ENCODE data around the gene ECHDC3. TPM values are rescaled to one million over a fixed set of nuclear protein-coding genes. Genes with fewer than 3 reads are reported as not detected.
A peak's percentile ranks its signal among the peaks of the same experiment; 100 is the strongest.

Gene ECHDC3
- total RNA-seq = 10 to 100 TPM; 77.6 to 98.3 TPM

DNA sequence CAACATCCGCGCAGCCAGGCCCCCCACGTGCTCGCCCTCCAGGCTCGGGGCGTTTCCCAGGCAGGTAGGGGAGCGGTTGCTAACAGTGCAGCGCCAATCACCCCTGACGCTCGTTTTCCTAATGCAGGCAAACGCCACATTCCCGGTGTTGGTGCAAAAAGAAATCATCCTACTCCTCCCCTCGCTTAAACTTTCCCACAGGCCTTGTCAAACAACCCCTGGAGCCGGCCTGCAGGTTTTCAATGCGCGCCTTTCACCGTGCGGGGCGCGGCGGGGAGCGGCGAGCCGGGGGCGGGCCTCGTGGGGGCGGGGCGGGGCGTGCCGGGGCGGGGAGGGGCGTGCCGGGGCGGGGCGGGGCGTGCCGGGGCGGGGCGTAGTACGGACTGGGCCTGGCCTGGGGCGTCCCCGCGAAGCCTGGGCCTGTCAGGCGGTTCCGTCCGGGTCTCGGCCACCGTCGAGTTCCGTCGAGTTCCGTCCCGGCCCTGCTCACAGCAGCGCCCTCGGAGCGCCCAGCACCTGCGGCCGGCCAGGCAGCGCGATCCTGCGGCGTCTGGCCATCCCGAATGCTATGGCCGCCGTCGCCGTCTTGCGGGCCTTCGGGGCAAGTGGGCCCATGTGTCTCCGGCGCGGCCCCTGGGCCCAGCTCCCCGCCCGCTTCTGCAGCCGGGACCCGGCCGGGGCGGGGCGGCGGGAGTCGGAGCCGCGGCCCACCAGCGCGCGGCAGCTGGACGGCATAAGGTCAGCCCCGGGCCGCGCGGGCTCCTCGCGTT, at the start of gene ECHDC3:
ECHDC3 (plus strand) TSS at position 374 of the 770 bp plus-strand sequence; CDS start at position 569, 195 bp downstream.
- Histone ChIP-seq H3K9me3 (no peaks in the 10 kb centered on the region), H3K36me3 (no peaks in the 10 kb centered on the region), H3K27ac (peak within 1 kb of the TSS; percentile 66 to 70), H3K4me1 (replicated peaks) (peaks cover 2% of the 10 kb centered on the region), H3K4me3 (peak within 1 kb of the TSS; percentile 51 to 61), H3K27me3 (replicated peaks; ENCODE audit: insufficient read depth) (no peaks in the 10 kb centered on the region)
- DNase-seq (ENCODE audit: low spot score) = peak; percentile 39
- WGBS = 1% methylated on average over 63 of the region's 93 CpGs
- TF ChIP-seq POLR2AphosphoS5 (IDR thresholded peaks at IDR 0.05) (no peak), CTCF (IDR thresholded peaks at IDR 0.05) (no peak), POLR2A (IDR thresholded peaks at IDR 0.05) (peak; percentile 41)
- intact Hi-C loops (cut with DNase I) = no loop called here

DNA sequence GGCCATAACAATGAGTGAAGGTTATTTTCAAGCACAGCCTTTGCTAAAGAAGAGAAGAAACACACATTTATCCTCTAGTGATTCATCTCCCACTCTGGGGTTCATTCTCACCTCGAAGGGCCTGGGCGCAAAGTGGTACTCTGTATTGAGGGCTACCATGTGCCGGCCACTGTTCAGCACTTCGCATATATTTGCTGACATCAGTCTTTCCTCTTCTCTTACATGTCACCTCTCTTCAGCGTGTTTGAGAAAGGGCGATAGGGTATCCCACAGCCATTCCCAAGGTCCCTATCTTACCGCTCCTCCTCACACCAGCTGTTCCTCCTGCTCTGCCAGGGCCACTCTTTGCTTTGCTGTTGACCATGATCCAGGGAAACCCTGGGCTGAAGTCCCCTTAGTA, 48.8 kb upstream of the ECHDC3 start:
- Histone ChIP-seq H3K9me3 (no peaks in the 10 kb centered on the region), H3K27me3 (replicated peaks; ENCODE audit: insufficient read depth) (no peaks in the 10 kb centered on the region), H3K4me1 (replicated peaks) (no peaks in the 10 kb centered on the region), H3K36me3 (no peaks in the 10 kb centered on the region), H3K27ac (no peak overlapping the region), H3K4me3 (no peak overlapping the region)
- DNase-seq (ENCODE audit: low spot score) = no peak
- intact Hi-C loops (cut with DNase I) = no loop called here
- 97% methylated on average over 7 of the region's 7 CpGs for WGBS
- TF ChIP-seq CTCF (IDR thresholded peaks at IDR 0.05) (no peak), POLR2AphosphoS5 (IDR thresholded peaks at IDR 0.05) (no peak), POLR2A (IDR thresholded peaks at IDR 0.05) (no peak)

DNA sequence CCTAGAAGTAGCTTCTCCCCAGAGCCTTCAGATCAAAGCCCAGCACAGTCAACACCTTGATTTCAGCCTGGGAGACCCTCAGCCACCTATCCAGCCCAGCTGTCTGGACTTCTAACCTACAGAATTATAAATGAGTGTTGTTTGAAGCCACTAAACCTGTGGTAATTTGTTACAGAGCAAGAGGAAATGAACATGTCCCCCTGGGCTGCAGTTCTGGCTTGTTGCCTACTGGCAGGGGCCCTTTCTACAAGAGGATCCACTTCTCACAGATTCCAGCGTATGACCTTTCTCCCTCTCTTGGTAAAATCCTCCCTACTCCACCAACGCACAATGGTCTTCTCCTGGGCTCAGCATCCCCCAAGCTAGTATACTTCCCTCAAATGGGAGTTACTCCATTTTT, 46.4 kb upstream of the ECHDC3 start:
- Histone ChIP-seq H3K27ac (no peak overlapping the region), H3K4me3 (no peak overlapping the region), H3K27me3 (replicated peaks; ENCODE audit: insufficient read depth) (no peaks in the 10 kb centered on the region), H3K9me3 (no peaks in the 10 kb centered on the region), H3K4me1 (replicated peaks) (no peaks in the 10 kb centered on the region), H3K36me3 (no peaks in the 10 kb centered on the region)
- intact Hi-C loops (cut with DNase I) = no loop called here
- no peak for DNase-seq (ENCODE audit: low spot score)
- no peak for TF ChIP-seq CTCF (IDR thresholded peaks at IDR 0.05)
- no peak for TF ChIP-seq POLR2AphosphoS5 (IDR thresholded peaks at IDR 0.05)
- no peak for TF ChIP-seq POLR2A (IDR thresholded peaks at IDR 0.05)
- whole genome bisulfite sequencing = 86% methylated on average over 2 of the region's 2 CpGs

DNA sequence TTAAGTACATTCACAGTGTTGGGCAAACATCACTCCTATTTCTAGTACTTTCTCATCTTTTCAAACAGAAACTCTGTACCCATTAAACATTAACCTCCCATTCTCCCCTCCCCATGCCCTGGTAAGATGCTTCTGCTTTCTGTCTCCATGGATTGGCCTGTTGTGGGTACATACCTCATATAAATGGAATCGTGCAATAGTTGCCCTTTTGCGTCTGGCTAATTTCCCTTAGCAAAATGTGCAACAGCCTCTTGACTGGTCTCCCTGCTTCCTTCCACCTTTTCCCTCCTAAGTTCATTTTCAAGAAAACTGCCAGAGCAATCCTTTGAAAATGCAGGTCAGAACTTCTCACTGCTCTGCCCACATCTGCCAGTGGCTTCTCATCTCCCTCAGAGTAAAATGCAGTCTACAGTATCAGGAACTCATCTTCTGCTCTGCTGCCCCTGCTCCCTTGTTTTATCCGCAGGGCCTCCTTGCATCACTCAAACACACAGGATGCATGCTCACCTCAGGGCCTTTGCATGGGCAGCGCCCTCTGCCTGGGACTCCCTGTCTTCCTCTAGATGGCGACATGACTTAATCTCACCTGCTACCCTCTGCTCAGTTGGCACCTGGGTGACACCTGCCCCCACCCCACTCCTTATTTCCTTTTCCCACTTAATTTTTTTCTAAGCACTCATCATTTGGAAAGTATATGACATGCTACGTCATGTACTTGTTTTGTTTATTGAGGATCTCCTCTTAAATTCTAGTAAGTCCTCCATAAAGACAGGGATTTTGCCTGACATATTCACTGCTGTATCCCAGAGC, 44.3 kb upstream of the ECHDC3 start:
- intact Hi-C loops (cut with DNase I) = no loop called here
- H3K4me1 ChIP-seq (replicated peaks) = no peaks in the 10 kb centered on the region
- no peak overlapping the region for H3K27ac ChIP-seq
- H3K9me3 ChIP-seq = no peaks in the 10 kb centered on the region
- 93% methylated on average over 6 of the region's 6 CpGs for WGBS
- TF ChIP-seq POLR2A (IDR thresholded peaks at IDR 0.05) = no peak
- TF ChIP-seq POLR2AphosphoS5 (IDR thresholded peaks at IDR 0.05) = no peak
- no peak for TF ChIP-seq CTCF (IDR thresholded peaks at IDR 0.05)
- no peaks in the 10 kb centered on the region for H3K36me3 ChIP-seq
- no peak for DNase-seq (ENCODE audit: low spot score)
- no peaks in the 10 kb centered on the region for H3K27me3 ChIP-seq (replicated peaks; ENCODE audit: insufficient read depth)
- no peak overlapping the region for H3K4me3 ChIP-seq

All from prostate gland (tissue), 2 donors.